MM.1S (cell line): Measurements from ENCODE around the gene SYNPO2.

Source experiments
- CTCF ChIP-seq: fragments of 300-600 bp; sonication (generic); IDR thresholded peaks from 2 replicates; pipeline ENCODE4 v1.5.1; 2016; ENCODE audit warnings: antibody characterized with exemption, low read length, mixed read lengths
- EZH2 ChIP-seq: fragments of 300-600 bp; sonication (generic); optimal IDR thresholded peaks from 2 replicates; pipeline ENCODE3; 2017; ENCODE audit warnings: low read depth, mild to moderate bottlenecking, antibody characterized with exemption, low read length, mixed read lengths
- EZH2phosphoT487 ChIP-seq: fragments of 300-600 bp; sonication (generic); IDR thresholded peaks from 2 replicates; pipeline ENCODE4 v1.6.1; 2018; ENCODE audit warnings: antibody characterized with exemption, low read length

DNA sequence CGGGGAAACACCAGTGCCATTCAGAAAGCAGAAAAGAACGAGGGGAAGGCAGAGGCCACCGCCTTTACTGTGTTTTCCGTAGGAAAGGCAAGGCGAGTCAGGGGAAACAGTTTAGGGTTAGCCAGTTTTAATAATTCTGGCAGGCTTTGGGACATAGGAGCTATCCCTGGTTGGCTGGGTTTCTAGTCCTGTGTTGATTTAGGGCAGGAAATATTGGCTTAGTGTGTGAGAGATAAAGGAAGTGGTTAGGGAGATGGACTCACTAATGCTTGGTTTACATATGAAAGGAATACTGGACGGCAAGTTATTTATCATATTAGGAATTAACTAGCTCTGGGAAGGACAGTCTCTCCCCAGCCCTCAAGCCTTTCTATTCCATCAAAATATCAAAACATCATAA lies 53.1 kb downstream of the SYNPO2 start:
- no peak for TF ChIP-seq CTCF
- no peak for TF ChIP-seq EZH2
- no peak for TF ChIP-seq EZH2phosphoT487
